ENCODE results near the gene VWA5A.

- TF ChIP-seq CTCF (conservative IDR thresholded peaks at IDR 0.05 in 1 of 2, IDR thresholded peaks at IDR 0.05 in 1 of 2; ENCODE audit: extremely low read depth in 1 of 2, insufficient read depth in 1 of 2, low read depth in 1 of 2, low read length in 2 of 2): no peak
- no peak for TF ChIP-seq EZH2 (IDR thresholded peaks at IDR 0.05; ENCODE audit: borderline replicate concordance, low read length)
Measured at GRCh38 chr11:124074554-124074953, 40.7 kb upstream of the VWA5A start.
